GM04504 (cell line): ENCODE measurements around the gene ACKR2.
"Not testable (repeated sequence)": the region's sequence is repeated elsewhere in the genome, so short reads cannot be mapped to it uniquely, and the experiment has no call there.

ENCODE experiments used
- DNase-seq: peaks from one replicate; pipeline ENCODE4 v3.0.0-alpha.2; 2012; ENCODE audit warnings: low read depth

The ACKR2 gene

DNA sequence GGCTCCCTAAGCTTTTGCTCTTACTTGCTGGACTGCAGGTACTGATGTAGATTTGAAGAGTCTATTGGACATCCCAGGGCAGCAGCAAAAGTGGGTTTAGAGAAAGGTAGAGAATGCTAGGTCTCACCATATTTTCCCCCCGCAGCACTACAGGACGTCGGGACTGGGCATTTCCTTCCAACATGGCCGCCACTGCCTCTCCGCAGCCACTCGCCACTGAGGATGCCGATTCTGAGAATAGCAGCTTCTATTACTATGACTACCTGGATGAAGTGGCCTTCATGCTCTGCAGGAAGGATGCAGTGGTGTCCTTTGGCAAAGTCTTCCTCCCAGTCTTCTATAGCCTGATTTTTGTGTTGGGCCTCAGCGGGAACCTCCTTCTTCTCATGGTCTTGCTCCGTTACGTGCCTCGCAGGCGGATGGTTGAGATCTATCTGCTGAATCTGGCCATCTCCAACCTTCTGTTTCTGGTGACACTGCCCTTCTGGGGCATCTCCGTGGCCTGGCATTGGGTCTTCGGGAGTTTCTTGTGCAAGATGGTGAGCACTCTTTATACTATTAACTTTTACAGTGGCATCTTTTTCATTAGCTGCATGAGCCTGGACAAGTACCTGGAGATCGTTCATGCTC, 55.2 kb downstream of the ACKR2 start:
- no peak for DNase-seq

DNA sequence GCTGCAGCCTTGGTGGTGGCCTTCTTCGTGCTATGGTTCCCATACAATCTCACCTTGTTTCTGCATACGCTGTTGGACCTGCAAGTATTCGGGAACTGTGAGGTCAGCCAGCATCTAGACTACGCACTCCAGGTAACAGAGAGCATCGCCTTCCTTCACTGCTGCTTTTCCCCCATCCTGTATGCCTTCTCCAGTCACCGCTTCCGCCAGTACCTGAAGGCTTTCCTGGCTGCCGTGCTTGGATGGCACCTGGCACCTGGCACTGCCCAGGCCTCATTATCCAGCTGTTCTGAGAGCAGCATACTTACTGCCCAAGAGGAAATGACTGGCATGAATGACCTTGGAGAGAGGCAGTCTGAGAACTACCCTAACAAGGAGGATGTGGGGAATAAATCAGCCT, 56.0 kb downstream of the ACKR2 start:
- no peak for DNase-seq

DNA sequence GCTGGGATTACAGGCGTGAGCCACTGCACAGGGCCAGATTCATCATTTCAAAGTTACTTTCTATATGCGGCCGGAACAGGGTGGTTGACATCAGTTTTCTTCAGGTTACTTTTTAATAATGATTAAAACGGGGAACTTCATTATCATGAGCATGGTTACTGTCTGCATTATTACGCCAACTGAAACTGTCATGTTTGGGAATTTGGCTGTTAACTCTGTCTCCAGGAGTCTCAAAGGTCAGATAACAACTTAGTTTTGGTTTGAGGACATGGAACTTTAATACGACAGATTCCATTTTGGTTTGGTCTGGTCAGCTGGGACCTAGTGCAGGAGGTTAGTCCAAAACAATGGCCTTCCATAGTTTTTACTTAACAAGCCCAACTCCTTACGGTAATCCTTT, 57.9 kb downstream of the ACKR2 start:
- no peak for DNase-seq

DNA sequence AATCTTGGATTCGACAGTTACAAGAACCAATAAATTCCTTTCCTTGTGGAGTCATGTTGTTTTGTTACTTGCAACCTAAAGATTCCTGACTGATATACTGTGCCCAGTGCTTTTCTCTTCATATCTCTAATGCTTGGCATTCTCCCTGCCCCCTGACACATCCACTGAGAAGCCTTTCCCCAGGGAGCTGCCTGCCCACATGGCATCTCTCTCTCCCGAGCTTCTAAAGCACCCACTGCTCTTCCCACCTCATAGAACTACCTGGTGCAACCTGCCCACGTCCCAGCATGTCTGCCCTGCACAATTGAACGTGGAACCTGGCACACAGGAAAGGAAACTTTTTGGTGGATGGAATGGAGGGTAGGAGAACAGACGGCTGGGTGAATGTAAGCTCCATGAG, 59.6 kb downstream of the ACKR2 start:
- DNase-seq = no peak

DNA sequence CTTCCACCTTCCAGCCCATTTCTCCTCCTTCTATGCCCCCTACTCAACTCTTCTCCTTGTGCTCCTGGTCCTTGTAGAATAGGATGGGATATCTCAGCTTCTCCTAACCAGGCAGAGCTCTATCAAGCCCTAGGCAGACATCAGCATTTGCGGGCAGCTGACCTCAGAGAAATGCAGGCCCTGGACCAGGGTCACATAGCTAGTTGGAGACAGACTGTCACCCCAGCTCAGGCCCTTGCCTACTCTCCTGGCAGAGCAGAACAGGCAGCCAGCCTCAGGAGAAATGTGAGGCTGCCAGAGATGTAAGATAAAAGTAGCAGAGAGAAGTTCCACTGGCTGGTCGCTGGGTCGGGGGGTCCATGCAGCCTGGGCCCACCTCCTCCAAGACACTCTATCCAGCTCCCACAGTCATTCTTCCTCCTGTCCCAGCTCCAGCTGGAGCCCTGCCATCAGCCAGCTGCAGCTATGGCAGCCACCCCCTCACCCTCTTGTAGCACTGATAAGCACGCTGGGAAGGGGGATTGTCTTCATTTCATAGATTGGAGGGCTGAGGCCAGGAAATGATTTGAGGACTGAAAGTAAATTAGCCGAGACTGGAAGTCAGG, 62.4 kb downstream of the ACKR2 start:
- DNase-seq = no peak

DNA sequence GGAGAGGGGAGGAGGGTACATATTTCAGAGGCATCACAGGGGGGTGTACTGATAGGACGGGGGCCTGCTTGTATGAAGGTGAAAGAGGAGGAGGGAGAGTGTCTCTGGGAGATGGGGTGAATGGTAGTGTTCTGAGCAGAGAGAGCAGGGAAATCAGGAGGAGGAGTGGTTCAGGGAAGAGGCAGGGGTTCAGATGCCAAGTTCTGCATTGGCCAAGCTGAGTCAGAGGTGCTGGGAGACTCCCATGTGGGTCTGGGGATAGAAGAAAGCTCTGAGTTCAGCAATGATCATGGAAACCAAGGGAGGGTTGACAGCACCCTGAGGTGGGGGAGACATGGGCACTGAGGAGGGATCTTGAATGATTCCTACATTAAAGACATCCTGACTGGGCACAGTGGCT, 63.5 kb downstream of the ACKR2 start:
- DNase-seq = no peak

DNA sequence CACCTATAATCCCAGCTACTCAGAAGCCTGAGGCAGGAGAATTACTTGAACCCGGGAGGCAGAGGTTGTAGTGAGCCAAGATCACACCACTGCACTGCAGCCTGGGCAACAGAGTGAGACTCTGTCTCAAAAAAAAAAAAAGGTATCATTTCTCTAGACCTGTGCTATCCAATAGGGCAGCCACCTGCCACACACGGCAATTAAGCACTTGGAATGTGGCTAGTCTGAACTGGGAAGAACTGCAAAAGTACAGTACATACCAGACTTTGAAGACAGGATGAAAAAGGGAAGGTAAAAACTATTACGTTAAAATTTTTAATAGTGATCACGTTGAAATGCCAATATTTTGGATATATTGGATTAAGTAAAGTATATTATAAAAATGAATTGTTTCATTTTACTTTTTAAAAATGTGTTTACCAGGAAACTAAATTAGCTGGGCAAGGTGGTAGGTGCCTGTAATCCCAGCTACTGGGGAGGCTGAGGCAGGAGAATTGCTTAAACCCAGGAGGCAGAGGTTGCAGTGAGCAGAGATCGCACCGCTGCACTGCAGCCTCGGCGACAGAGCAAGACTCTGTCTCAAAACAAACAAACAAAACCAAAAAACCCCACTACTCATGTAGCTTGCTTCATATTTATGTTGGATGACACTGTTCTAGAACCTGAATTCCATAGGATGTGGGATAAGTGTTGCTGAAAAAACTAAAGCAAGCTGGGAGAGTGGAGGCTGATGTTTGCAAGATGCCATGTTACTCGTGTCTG, 64.2 kb downstream of the ACKR2 start:
- DNase-seq = no peak

DNA sequence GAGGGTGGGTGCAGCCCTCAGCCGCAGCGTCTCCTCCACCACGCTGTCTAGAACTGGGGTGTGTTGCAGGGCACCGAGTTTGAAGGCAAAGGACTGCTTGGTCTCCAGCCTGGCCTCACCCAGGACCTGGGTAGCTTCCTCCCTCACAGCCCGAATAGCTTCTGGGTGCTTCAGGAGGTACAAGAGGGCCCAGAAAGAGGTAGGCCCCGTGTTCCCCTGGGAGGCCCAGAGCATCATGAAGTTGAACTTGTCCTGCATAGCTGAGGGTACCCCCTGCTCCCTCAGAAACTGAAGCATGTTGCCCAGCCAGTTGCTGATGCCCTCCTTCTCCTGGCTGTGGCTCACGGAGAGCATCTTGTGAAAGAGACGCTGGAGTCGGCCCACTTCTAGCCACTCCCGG, 65.5 kb downstream of the ACKR2 start:
- no peak for DNase-seq

DNA sequence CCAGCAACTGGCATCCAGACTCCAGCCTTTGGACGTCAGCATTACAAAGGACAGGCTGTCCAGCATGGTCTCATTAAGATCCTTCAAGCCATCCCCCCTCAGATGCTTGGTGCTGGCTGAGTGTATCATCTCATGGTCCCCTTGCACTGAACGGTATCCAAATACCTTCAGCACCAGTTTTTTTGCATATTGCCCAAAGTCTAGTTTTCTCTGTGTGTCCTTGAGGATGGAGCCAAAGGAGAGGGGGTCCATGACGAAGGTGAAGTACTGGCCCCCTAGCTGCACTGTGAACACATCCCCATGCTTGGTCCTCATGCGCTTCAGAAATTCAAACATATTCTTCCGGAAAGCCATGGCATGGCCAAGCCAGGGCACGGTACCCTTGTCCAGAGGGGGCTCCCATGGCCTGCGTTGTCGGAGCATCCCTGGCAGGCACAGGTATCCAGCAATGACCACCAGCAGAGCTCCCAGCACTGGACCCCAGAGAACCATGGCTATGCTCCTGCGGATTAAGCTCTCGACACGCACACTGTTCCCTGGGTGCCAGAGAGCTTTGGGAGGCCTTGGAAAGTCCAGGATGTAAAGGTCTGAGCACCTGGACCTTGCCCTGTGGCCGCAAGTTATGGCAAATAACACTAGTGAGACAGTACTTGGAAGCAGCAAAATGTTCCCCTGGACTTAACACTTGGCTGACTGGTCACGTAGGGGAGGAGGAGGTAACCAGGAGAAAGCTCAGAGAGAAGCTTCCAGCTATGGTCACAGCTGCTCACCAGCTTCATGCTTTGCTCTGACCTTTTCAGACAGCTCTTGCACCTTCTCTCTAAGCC, 66.3 kb downstream of the ACKR2 start, which contains the start of gene CYP8B1:
CYP8B1 (minus strand) TSS at position 555 of the 827 bp plus-strand sequence; CDS start at position 492, 63 bp downstream.
- DNase-seq = no peak

DNA sequence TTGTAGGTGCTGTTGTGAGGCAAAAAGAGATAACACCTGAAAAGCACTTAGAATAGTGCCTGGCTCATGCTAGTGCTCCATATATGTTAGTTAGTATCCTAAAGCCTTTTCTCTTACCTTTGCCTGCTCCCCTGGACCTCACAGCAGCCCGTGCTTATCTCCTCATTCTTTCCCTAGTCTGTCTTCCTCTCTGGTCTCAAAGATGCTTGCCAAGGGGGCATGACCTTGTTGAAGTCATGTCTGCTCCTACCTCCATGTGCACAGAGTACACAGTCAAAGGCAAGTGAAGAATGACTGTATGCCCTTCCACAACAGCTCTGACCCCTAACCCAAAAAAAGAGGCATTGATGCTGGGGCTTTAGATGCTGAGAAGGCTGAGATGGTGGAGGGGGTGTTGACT, 67.2 kb downstream of the ACKR2 start:
- no peak for DNase-seq

DNA sequence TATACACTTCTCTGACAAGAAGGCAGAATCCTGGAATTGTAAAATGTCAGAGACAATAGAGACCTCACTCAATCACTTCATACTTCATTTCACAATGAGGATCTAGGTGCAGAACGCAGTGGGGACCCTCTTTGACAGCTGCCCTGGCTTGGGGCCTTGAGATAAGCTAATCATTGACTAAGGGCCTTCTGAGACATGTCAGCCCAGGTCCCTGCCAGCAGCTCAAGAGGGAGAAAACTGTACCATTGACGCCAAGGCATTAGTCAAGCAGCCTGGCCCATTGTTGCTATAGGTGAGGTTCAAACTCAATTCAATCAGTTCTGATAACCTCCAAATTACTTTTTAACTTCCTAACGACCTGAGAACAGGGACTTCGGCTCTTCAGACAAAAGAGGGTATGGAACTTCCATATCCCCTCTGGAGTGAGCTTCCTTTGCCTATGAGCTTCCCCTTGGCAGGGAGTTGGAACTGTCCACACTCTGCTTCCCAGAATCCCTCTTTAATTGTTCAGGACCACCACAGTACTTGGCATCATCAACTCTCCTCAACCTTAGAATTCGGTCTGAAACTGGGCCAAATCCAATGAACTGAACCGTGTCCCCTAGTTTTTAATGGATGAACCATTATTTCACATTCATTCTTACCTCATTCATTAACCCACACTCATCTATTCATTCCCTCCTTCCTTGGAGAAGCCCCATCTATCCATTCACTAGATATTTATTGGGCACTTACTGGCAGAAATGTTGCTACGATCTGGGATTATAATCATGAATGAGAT, 67.9 kb downstream of the ACKR2 start:
- no peak for DNase-seq

DNA sequence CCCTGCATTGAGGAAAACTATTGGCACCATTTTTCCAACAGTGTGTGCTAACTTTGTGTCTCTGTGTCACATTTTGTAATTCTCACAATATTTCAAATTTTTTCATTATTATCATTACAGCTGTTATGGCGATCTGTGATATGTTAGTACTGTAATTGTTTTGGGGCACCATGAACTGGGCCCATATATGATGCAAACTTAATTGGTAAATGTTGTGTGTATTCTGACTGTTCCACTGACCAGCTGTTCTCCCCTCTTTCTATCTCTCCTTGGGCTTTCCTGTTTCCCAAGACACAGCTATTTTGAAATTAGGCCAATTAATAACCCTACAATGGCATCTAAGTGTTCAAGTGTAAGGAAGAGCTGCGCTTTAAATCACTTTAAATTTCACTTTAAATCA, 68.6 kb downstream of the ACKR2 start:
- DNase-seq = no peak

DNA sequence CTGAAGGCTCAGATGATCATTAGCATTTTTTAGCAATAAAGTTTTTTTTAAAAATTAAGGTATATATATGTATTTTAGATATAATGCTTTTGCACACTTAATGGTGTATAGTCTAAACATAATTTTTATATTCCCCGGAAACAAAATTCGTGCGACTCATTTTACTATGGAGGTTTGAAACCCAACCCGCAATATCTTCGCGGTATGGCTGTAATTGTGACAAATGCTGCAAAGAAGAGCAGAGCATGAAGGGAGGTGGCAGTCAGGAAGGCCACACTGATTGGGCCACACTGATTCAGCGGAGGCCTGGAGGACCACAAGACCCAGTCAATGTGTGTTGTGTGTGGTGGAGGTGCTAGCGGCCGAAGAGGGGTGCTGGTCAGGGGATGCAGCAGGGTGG, 70.9 kb downstream of the ACKR2 start:
- DNase-seq = no peak

DNA sequence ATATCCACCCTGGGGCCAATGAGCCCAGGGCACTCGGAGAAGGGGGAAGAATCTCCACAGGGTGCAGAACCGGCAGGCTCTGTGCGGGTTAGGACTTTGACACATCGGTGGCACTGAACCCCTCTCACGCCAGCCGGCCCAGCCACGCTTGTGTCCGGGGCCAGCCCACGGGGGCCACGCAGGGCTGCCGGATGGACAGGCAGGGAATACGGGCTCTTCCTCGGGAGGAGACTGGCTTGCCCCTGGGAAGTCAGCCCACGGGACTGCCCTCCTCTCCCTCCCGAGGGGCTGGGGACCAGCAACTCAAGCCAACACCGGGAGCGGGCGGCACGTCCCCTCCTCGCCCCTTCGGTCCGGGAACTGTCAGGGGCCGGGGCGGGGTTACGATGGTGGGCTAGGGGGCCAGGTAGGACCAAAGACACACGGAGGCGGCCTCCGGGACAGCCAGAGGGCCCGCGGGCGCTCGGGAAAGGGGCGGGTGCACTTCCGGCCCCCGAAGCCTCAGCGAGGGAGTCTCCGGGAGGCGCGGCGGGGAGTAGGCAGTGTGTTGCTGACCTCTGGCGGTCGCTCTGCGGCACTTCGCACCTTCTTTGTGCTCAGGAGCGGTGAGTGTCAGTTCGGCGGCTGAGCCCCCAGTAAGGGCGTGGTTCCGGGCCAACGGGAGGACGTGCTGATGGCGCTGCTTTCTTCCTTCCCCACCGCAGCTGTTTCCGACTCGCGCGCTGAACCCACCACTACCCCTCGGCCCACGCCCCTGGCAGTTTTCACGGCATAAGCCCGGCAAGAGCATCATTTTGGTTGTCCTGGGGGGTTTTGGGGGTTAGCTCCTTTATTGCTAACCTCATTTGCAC, 71.6 kb downstream of the ACKR2 start:
- DNase-seq = peak; percentile 47

DNA sequence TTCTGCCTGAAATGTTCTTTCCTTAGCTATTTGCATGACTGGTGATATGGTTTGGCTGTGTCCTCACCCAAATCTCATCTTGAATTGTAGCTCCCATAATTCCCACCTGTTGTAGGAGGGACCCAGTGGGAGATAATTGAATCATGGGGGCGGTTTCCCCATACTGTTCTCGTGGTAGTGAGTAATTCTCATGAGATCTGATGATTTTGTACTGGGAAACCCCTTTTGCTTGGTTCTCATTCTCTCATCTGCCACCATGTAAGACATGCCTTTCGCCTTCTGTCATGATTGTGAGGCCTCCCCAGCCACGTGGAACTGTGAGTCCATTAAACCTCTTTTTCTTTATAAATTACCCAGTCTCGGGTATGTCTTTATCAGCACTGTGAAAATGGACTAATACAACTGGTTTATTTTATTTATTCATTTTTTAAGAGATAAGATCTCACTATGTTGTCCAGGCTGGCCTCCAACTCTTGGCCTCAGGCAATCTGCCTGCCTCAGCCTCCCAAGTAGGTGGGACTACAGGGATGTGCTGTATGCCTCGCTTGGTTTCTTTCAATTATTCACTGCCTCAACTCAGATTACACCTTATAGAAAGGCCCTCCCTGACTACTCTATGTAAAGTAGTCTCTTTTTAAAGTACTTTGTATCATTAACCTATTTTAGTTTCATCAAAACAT, 74.1 kb downstream of the ACKR2 start:
- DNase-seq = not testable (repeated sequence)

DNA sequence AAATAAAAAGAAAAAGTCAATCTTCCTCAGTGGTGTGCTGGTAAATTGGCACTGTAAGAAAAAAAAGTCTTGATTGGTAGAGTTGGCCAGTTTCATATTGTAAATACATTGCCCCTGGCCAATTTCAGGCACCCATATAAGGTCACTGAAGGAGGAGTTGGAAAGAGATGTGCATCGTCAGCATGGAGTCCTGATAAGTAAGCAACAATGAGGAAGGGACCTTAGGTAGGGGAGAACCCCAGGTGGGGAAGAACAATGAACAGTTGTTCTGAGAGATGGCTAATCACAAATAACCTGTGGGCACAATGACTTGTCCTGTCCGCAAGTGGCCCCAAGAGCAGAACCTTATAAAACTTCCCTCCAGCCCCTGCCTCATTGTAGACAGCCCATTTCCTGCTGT, 75.1 kb downstream of the ACKR2 start:
- DNase-seq = no peak

DNA sequence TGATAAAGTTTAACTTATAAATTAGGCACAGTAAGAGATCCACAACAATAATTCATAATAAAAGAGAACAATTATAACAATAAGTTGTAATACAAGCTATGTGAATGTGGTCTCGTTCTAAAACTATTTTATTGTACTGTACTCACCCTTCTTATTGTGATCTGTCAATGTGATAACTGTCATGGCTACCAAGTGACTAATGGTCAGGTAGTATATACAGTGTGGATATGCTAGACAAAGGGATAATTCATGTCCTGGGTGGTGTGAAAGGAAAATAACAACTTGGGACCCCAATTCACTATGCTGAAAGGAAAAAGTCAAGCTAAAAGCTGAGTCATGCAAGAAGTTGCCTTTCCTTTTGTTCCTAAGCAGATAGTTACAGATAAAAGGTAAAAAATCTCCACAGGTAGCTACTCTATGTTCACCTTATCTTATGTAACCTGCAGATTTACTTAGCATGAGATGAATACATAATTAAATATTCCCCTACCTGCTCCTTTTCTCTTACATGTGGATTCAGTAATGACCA, 77.1 kb downstream of the ACKR2 start:
- DNase-seq = no peak

DNA sequence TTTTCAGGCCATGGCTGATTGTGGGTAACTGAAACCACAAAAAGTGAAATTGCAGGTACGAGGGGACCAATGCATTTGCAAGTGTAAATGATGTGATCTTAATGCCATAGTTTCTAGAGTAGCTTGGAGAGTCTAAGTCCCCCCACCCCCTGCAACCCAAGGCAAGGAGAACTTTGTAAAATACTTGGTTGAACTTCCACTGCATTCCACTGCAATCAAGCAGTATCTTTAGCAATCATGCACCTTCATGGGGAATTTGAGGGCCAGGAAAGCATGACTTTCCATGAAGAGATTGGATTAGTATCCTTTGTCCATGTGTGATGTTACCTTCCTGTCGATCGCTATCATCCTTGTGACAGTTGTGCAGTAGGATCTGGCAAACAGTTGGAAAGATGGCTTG, 77.8 kb downstream of the ACKR2 start:
- no peak for DNase-seq

DNA sequence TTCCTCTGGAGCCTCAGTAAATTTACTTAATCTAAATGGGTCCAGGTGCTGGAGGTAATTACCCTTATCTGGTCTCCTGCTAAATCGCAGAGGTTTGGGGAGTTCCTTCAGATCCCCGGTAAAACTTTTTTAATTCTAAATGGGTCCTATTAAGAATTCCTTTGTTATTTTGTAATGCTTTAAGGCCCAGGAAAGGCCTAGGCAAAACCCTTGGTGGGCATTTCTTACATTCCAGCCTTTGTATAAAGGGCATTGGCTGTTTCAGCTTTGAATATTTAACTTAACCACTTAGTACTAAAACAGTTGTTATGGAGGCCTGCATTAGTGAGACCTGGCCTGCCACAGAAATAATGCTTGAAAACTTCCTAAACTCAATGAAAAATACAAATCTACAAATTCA, 81.8 kb downstream of the ACKR2 start:
- DNase-seq = no peak

DNA sequence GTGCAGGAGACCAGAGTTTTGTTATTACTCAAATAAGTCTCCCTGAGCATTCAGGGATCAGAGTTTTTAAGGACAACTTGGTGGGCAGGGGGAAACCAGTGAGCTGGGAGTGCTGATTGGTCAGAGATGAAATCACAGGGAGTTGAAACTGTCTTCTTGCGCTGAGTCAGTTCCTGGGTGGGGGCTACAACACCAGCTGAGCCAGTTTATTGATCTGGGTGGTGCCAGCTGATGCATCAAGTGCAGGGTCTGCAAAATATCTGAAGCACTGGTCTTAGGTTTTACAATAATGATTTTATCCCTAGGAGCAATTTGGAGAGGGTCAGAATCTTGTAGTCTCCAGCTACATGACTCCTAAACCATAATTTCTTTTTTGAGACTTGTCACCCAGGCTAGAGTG, 82.9 kb downstream of the ACKR2 start:
- no peak for DNase-seq
